Activated naive CD8-positive, alpha-beta T cell (primary cell): ENCODE data around the gene ARHGEF35.
"Not testable (repeated sequence)": the region's sequence is repeated elsewhere in the genome, so short reads cannot be mapped to it uniquely, and the experiment has no call there.

Source experiments
- H3K27ac Mint-ChIP-seq: one replicate; pipeline ENCODE4 v1.8.0; 2021; ENCODE audit warnings: mixed read lengths
- H3K27me3 Mint-ChIP-seq: one replicate; pipeline ENCODE4 v1.8.0; 2021; ENCODE audit warnings: mixed read lengths
- H3K36me3 Mint-ChIP-seq: one replicate; pipeline ENCODE4 v1.8.0; 2021; ENCODE audit warnings: mixed read lengths
- H3K4me1 Mint-ChIP-seq: one replicate; pipeline ENCODE4 v1.8.0; 2021; ENCODE audit warnings: low read depth, mixed read lengths
- H3K4me3 Mint-ChIP-seq: one replicate; pipeline ENCODE4 v1.8.0; 2021; ENCODE audit warnings: mild to moderate bottlenecking, mixed read lengths
- H3K9me3 Mint-ChIP-seq: one replicate; pipeline ENCODE4 v1.8.0; 2021; ENCODE audit warnings: low read depth, mixed read lengths

ARHGEF35 gene

GRCh38 chr7:144198934-144199333, 3.3 kb upstream of the ARHGEF35 start:
- not testable (repeated sequence) for H3K36me3 Mint-ChIP-seq, H3K27ac Mint-ChIP-seq, H3K27me3 Mint-ChIP-seq, H3K9me3 Mint-ChIP-seq, H3K4me3 Mint-ChIP-seq, H3K4me1 Mint-ChIP-seq

GRCh38 chr7:144194453-144194852, 1.2 kb downstream of the ARHGEF35 start:
- H3K27me3 Mint-ChIP-seq, H3K36me3 Mint-ChIP-seq, H3K9me3 Mint-ChIP-seq: not testable (repeated sequence)

GRCh38 chr7:144193782-144194181, 1.9 kb downstream of the ARHGEF35 start:
- H3K4me1 Mint-ChIP-seq, H3K27ac Mint-ChIP-seq, H3K36me3 Mint-ChIP-seq, H3K4me3 Mint-ChIP-seq, H3K9me3 Mint-ChIP-seq, H3K27me3 Mint-ChIP-seq: not testable (repeated sequence)

More at GRCh38 chr7:144194453-144194852, 1.2 kb downstream of the ARHGEF35 start:
- H3K4me1 Mint-ChIP-seq, H3K27ac Mint-ChIP-seq, H3K4me3 Mint-ChIP-seq: not testable (repeated sequence)

GRCh38 chr7:144188578-144189171, 7.0 kb downstream of the ARHGEF35 start:
- H3K4me3 Mint-ChIP-seq, H3K27me3 Mint-ChIP-seq, H3K36me3 Mint-ChIP-seq, H3K4me1 Mint-ChIP-seq, H3K27ac Mint-ChIP-seq, H3K9me3 Mint-ChIP-seq: not testable (repeated sequence)

- H3K9me3 Mint-ChIP-seq, H3K27ac Mint-ChIP-seq, H3K4me1 Mint-ChIP-seq, H3K4me3 Mint-ChIP-seq, H3K36me3 Mint-ChIP-seq, H3K27me3 Mint-ChIP-seq: not testable (repeated sequence)
Measured at GRCh38 chr7:144187848-144188247, 7.8 kb downstream of the ARHGEF35 start.

- H3K27me3 Mint-ChIP-seq, H3K9me3 Mint-ChIP-seq, H3K27ac Mint-ChIP-seq, H3K4me3 Mint-ChIP-seq, H3K36me3 Mint-ChIP-seq, H3K4me1 Mint-ChIP-seq: not testable (repeated sequence)
Measured at GRCh38 chr7:144183166-144183565, 12.5 kb downstream of the ARHGEF35 start, which contains the start of gene CTAGE4. CTAGE4 (plus strand) TSS chr7:144183466; CDS start chr7:144183504, 38 bp downstream.

GRCh38 chr7:144179165-144179479, 16.5 kb downstream of the ARHGEF35 start:
- H3K27me3 Mint-ChIP-seq, H3K4me1 Mint-ChIP-seq, H3K9me3 Mint-ChIP-seq, H3K36me3 Mint-ChIP-seq, H3K27ac Mint-ChIP-seq, H3K4me3 Mint-ChIP-seq: not testable (repeated sequence)

GRCh38 chr7:144178380-144179164, 17.1 kb downstream of the ARHGEF35 start:
- H3K27ac Mint-ChIP-seq, H3K9me3 Mint-ChIP-seq, H3K4me3 Mint-ChIP-seq, H3K4me1 Mint-ChIP-seq, H3K27me3 Mint-ChIP-seq, H3K36me3 Mint-ChIP-seq: not testable (repeated sequence)

- Mint-ChIP-seq H3K4me3 (no peak overlapping the region), H3K4me1 (peaks cover 3% of the 10 kb centered on the region), H3K36me3 (no peaks in the 10 kb centered on the region), H3K27me3 (peaks cover 9% of the 10 kb centered on the region), H3K27ac (no peak overlapping the region), H3K9me3 (peaks cover 3% of the 10 kb centered on the region)
Measured at GRCh38 chr7:144174613-144175012, 21.0 kb downstream of the ARHGEF35 start.

- not testable (repeated sequence) for H3K9me3 Mint-ChIP-seq, H3K27ac Mint-ChIP-seq, H3K4me3 Mint-ChIP-seq, H3K4me1 Mint-ChIP-seq, H3K36me3 Mint-ChIP-seq, H3K27me3 Mint-ChIP-seq
Measured at GRCh38 chr7:144171594-144172350, 23.9 kb downstream of the ARHGEF35 start.

GRCh38 chr7:144164784-144165183, 30.8 kb downstream of the ARHGEF35 start:
- Mint-ChIP-seq H3K4me1 (no peaks in the 10 kb centered on the region), H3K4me3 (no peak overlapping the region), H3K27me3 (peaks cover 9% of the 10 kb centered on the region), H3K9me3 (no peaks in the 10 kb centered on the region), H3K36me3 (peaks cover 5% of the 10 kb centered on the region), H3K27ac (no peak overlapping the region)

- Mint-ChIP-seq H3K27ac (no peak overlapping the region), H3K9me3 (no peaks in the 10 kb centered on the region), H3K27me3 (peaks cover 8% of the 10 kb centered on the region), H3K36me3 (no peaks in the 10 kb centered on the region), H3K4me1 (no peaks in the 10 kb centered on the region), H3K4me3 (no peak overlapping the region)
Measured at GRCh38 chr7:144158861-144159260, 36.8 kb downstream of the ARHGEF35 start.

GRCh38 chr7:144148224-144148827, 47.3 kb downstream of the ARHGEF35 start:
- peaks cover 42% of the 10 kb centered on the region for H3K9me3 Mint-ChIP-seq
- H3K4me1 Mint-ChIP-seq = no peaks in the 10 kb centered on the region

GRCh38 chr7:144144426-144144825, 51.2 kb downstream of the ARHGEF35 start:
- H3K9me3 Mint-ChIP-seq = peaks cover 25% of the 10 kb centered on the region

More at GRCh38 chr7:144148224-144148827, 47.3 kb downstream of the ARHGEF35 start:
- peaks cover 17% of the 10 kb centered on the region for H3K27me3 Mint-ChIP-seq
- H3K36me3 Mint-ChIP-seq = peaks cover 28% of the 10 kb centered on the region
- H3K27ac Mint-ChIP-seq = no peak overlapping the region
- H3K4me3 Mint-ChIP-seq = no peak overlapping the region

GRCh38 chr7:144142187-144142586, 53.4 kb downstream of the ARHGEF35 start:
- Mint-ChIP-seq H3K9me3 (peaks cover 7% of the 10 kb centered on the region), H3K36me3 (peaks cover 7% of the 10 kb centered on the region), H3K27ac (no peak overlapping the region), H3K27me3 (peaks cover 2% of the 10 kb centered on the region), H3K4me1 (no peaks in the 10 kb centered on the region), H3K4me3 (no peak overlapping the region)

More at GRCh38 chr7:144144426-144144825, 51.2 kb downstream of the ARHGEF35 start:
- H3K27me3 Mint-ChIP-seq = peaks cover 6% of the 10 kb centered on the region
- H3K4me3 Mint-ChIP-seq = no peak overlapping the region
- no peak overlapping the region for H3K27ac Mint-ChIP-seq
- H3K36me3 Mint-ChIP-seq = peaks cover 24% of the 10 kb centered on the region
- H3K4me1 Mint-ChIP-seq = no peaks in the 10 kb centered on the region
